ENCODE results near the gene PARP11. TPM values are rescaled to one million over a fixed set of nuclear protein-coding genes. Genes with fewer than 3 reads are reported as not detected.

The PARP11 gene
- total and polyA plus RNA-seq, 2 donors (not counting 1 experiment from before 2014, with no cell fraction given), result 6.4 to 26.3 TPM

DNA sequence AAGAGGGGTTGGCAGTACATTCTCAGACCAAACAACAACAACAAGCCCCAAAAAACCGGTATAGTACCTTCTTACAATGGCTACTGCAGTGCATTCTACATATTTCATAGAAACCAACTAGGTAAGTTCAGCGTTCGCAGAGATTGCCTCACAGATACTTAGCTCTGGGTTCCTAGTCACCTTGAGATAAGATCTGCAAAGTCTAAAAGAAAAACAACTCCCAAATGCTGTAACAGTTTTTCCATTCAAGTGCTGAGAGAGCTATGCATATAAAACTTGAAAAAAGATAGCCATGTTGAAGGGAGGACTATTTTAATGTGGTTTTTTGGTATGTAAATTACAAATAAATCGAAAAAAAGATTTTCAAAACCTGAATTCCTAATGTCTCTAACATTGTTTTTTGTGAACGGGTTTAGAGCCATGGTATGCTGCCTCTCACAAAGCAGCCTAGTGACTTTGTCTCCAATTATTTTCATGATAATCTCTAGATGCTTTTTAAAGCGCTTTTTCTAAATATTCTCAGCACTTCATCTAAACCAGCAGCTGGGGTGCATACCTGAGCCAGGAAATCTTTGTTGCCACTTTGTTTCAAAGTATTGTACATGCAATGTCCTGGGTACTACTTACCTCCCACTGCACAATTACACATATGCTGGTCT, 63.7 kb downstream of the PARP11 start:
- H3K27me3 ChIP-seq (replicated peaks in 1 of 4; ENCODE audit: control extremely low read depth in 1 of 4, control insufficient read depth in 3 of 4, insufficient read depth in 4 of 4, low read length in 3 of 4), result no peaks in the 10 kb centered on the region
- peaks cover 0 to 2% (median 0%) of the 10 kb centered on the region in 3 donors for H3K9me3 ChIP-seq (ENCODE audit: control extremely low read depth in 1 of 3, control insufficient read depth in 2 of 3, insufficient read depth in 1 of 3, low read length in 2 of 3)
- TF ChIP-seq, protein P1, sequence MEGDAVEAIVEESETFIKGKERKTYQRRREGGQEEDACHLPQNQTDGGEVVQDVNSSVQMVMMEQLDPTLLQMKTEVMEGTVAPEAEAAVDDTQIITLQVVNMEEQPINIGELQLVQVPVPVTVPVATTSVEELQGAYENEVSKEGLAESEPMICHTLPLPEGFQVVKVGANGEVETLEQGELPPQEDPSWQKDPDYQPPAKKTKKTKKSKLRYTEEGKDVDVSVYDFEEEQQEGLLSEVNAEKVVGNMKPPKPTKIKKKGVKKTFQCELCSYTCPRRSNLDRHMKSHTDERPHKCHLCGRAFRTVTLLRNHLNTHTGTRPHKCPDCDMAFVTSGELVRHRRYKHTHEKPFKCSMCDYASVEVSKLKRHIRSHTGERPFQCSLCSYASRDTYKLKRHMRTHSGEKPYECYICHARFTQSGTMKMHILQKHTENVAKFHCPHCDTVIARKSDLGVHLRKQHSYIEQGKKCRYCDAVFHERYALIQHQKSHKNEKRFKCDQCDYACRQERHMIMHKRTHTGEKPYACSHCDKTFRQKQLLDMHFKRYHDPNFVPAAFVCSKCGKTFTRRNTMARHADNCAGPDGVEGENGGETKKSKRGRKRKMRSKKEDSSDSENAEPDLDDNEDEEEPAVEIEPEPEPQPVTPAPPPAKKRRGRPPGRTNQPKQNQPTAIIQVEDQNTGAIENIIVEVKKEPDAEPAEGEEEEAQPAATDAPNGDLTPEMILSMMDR (IDR thresholded peaks at IDR 0.05), result no peak
- TF ChIP-seq EZH2 (IDR thresholded peaks at IDR 0.05; ENCODE audit: borderline replicate concordance, insufficient read depth, low read depth, low read length, poor library complexity, severe bottlenecking), result no peak
- ChIA-PET CTCF (interaction anchor here (1.2 kb wide), 1 partner anchor 9 kb away, joined by 3 read pairs; no protein-coding TSS in a partner anchor), POLR2A (no interaction called here)
- H3K36me3 ChIP-seq (replicated peaks in 1 of 2; ENCODE audit: control extremely low read depth in 1 of 2, control insufficient read depth in 1 of 2, extremely low read depth in 1 of 2, insufficient read depth in 2 of 2, low read length in 1 of 2), result peaks cover 7 to 17% of the 10 kb centered on the region in 2 experiments
- Mint-ChIP-seq H3K27me3 (no peaks in the 10 kb centered on the region), H3K9me3 (ENCODE audit: insufficient read depth) (no peaks in the 10 kb centered on the region), H3K4me3 (no peak overlapping the region), H3K4me1 (peaks cover 2% of the 10 kb centered on the region), H3K27ac (no peak overlapping the region)
- no peaks in the 10 kb centered on the region for H3K79me2 ChIP-seq (ENCODE audit: control insufficient read depth, insufficient read depth, low read length)
- intact Hi-C loops (cut with micrococcal nuclease), result no loop called here
- H3K9ac ChIP-seq (ENCODE audit: low read length), result no peak overlapping the region
- no peaks in the 10 kb centered on the region for H3K4me1 ChIP-seq (ENCODE audit: control insufficient read depth in 2 of 2, insufficient read depth in 2 of 2, low read length in 2 of 2)
- no peak overlapping the region for H3K4me3 ChIP-seq (ENCODE audit: control extremely low read depth in 1 of 5, extremely low read depth in 1 of 5, insufficient read depth in 1 of 5, low read depth in 2 of 5, low read length in 4 of 5)
- H3K27ac ChIP-seq (ENCODE audit: low read length in 2 of 2), result no peak overlapping the region
- no peak overlapping the region for H2AFZ ChIP-seq (ENCODE audit: insufficient read depth, low read depth, low read length, poor library complexity, severe bottlenecking)
- 86% methylated on average over 1 of the region's 6 CpGs for WGBS (ENCODE audit: insufficient coverage)
- no peaks in the 10 kb centered on the region for H4K20me1 ChIP-seq (ENCODE audit: control insufficient read depth, insufficient read depth, low read length, poor library complexity, severe bottlenecking)
- DNase-seq (no peak), ATAC-seq (ENCODE audit: low read depth) (no peak)
- no peak overlapping the region for H3K4me2 ChIP-seq (replicated peaks; ENCODE audit: low read depth, low read length, poor library complexity, severe bottlenecking)

DNA sequence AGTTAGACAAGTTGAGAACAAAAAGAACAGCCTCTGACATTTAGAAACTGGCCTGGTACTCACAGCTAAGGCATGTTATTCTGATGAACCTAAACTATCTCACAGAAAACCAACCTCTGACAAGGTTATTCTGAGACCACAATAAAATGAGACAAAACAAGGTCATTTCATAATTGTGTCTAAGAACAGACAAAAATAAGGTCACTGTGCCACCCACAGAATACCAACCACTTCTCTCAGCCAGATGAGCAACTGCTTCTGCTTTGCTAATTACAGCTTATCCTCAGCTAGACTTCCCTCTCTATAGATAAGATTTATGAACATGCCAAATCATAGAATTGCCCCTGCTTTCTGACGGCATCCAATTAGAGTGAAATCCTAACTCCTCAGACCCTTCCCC, 68.1 kb downstream of the PARP11 start:
- intact Hi-C loops (cut with micrococcal nuclease), result no loop called here
- WGBS (ENCODE audit: insufficient coverage), result no CpG with 5 or more reads among the region's 1 CpG
- no peak for ATAC-seq (ENCODE audit: low read depth)

More for the DNA sequence above, 68.1 kb downstream of the PARP11 start:
- Mint-ChIP-seq H3K9me3 (ENCODE audit: insufficient read depth) (no peaks in the 10 kb centered on the region), H3K4me3 (no peak overlapping the region), H3K27me3 (no peaks in the 10 kb centered on the region), H3K27ac (no peak overlapping the region), H3K4me1 (no peaks in the 10 kb centered on the region)
- Histone ChIP-seq H3K4me1 (ENCODE audit: control insufficient read depth in 2 of 2, insufficient read depth in 2 of 2, low read length in 2 of 2) (no peaks in the 10 kb centered on the region), H4K20me1 (ENCODE audit: control insufficient read depth, insufficient read depth, low read length, poor library complexity, severe bottlenecking) (no peaks in the 10 kb centered on the region), H3K27me3 (replicated peaks in 1 of 4; ENCODE audit: control extremely low read depth in 1 of 4, control insufficient read depth in 3 of 4, insufficient read depth in 4 of 4, low read length in 3 of 4) (no peaks in the 10 kb centered on the region), H3K36me3 (replicated peaks in 1 of 2; ENCODE audit: control extremely low read depth in 1 of 2, control insufficient read depth in 1 of 2, extremely low read depth in 1 of 2, insufficient read depth in 2 of 2, low read length in 1 of 2) (peaks cover 4 to 6% of the 10 kb centered on the region in 2 experiments), H3K4me2 (replicated peaks; ENCODE audit: low read depth, low read length, poor library complexity, severe bottlenecking) (no peak overlapping the region), H3K9me3 (ENCODE audit: control extremely low read depth in 1 of 3, control insufficient read depth in 2 of 3, insufficient read depth in 1 of 3, low read length in 2 of 3) (no peaks in the 10 kb centered on the region), H3K9ac (ENCODE audit: low read length) (no peak overlapping the region), H3K27ac (ENCODE audit: low read length in 2 of 2) (no peak overlapping the region), H3K4me3 (ENCODE audit: control extremely low read depth in 1 of 5, extremely low read depth in 1 of 5, insufficient read depth in 1 of 5, low read depth in 2 of 5, low read length in 4 of 5) (no peak overlapping the region), H3K79me2 (ENCODE audit: control insufficient read depth, insufficient read depth, low read length) (no peaks in the 10 kb centered on the region), H2AFZ (ENCODE audit: insufficient read depth, low read depth, low read length, poor library complexity, severe bottlenecking) (no peak overlapping the region)
- POLR2A ChIA-PET, result interaction anchor here (0.7 kb wide), 1 partner anchor 505 kb away, joined by 6 read pairs; no protein-coding TSS in a partner anchor
- CTCF ChIA-PET, result interaction anchor here (0.8 to 6.4 kb wide), 10 partner anchors 9 to 962 kb away, joined by 3 to 134 read pairs (median 4); no protein-coding TSS in a partner anchor
- TF ChIP-seq, protein P1 (IDR thresholded peaks at IDR 0.05), result no peak
- TF ChIP-seq EZH2 (IDR thresholded peaks at IDR 0.05; ENCODE audit: borderline replicate concordance, insufficient read depth, low read depth, low read length, poor library complexity, severe bottlenecking), result no peak
- no peak for DNase-seq
